Adipose tissue (tissue), 3 donors: ENCODE measurements around the gene ITPK1. TPM values are rescaled to one million over a fixed set of nuclear protein-coding genes. Genes with fewer than 3 reads are reported as not detected.

ENCODE experiments used
- H3K27ac ChIP-seq: one replicate; pipeline ENCODE4 v1.5.1; 2013; ENCODE audit warnings: low read depth, low read length
- WGBS, 3 donors: extraction: QIAGEN DNeasy Blood & Tissue Kit; methylation state at CpG; one replicate each; pipeline ENCODE4 v1.1.7; 2013; 5-methylcytosine and 5-hydroxymethylcytosine counted together
- polyA plus RNA-seq, 3 donors: library from polyadenylated mRNA; stranded (reverse); fragments of 200-250 nt; gene quantifications; one replicate each; pipeline ENCODE4 v1.2.3, GENCODE V29; 2013
- donor health status: healthy with polysubstance abuse.
- donor health status: Bipolar disorder and iron deficiency.
- donor health status: healthy.

ITPK1 gene
- polyA plus RNA-seq, 3 donors, result 26.6 to 147 (median 29.9) TPM

DNA sequence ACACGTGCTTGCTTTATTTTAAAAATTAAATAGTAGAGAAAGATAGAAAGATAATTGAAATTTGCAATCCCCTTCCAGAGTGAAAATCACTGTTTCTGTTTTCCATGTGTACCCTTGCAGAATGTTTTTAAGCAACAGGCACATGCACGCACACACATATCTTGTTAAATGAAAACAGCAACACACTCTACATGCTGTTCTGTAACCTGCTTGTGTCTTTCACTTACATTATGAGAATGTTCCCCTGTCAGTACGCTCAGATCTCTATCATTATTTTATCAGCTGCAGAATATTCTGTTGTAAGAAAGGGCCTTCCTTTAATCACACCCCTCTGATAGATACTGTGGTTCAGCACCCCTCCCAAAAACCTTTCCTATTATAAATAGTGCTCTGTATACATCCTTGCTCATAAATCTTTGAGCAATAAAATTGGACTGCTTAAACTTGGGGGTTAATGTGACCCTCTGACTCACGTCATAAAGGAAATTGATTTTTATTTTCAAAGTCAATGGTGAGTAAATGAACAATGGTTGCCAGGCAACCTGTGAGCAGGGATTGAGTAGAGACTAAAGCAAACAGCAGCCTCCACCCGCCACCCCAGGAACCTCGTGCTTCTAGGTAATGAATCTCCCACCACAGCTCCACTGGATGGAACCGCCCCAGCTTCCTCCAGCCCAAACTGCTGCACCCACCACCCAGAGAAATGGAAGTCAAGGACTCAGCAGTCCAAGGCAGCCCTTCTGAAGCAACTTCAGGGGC is 224.7 kb downstream of the ITPK1 start:
- no peak overlapping the region for H3K27ac ChIP-seq
- WGBS, 3 donors, result 41 to 51% (median 49%) methylated on average over 7 of the region's 7 CpGs

DNA sequence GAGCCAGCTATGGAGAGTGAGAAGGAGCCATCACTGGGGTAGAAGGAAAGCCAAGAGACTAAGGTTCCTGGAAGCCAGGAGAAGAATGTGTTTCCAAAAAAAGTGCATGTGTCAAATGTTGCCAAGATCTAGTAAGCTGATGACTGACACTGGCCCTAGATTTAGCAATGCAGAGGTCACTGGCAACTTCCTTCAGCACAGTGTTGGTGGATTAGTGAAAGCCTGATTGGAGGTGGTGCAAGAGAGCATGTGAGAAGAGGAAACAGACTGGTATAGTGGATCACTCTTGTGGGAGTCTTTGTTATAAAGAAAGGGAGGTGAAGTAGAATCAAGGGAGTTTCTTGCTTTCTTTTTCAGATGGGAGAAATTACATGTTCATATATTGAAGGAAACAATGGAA is 226.8 kb downstream of the ITPK1 start:
- no peak overlapping the region for H3K27ac ChIP-seq

DNA sequence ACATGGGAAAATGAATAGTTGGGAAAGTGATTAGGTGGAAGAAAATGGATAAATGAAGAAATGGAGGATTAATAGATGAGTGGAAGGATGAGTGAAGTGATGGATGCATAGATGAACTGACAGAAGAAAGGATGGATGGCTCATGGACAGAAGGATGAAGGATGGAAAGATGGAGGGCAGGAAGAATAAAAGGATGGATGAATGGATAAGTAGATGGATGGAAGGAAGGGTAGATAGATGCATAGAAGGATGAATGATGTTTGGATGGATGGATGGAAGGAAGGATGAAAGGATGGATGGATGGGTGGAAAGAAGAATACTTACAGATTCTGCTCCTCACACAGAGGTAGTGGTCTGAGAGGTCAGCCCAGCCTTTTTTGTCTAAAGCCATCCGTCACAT is 228.6 kb downstream of the ITPK1 start:
- no peak overlapping the region for H3K27ac ChIP-seq
- WGBS, 3 donors, result 86 to 96% (median 89%) methylated on average over 1 of the region's 1 CpG

Other genes with a start within 250 kb of the ITPK1 start
- 10 to 100 TPM in 2 of 3 donors, under 1 TPM in 1; 0.67 to 41.3 (median 16.5) TPM for gene CHGA, start 192.8 kb downstream of the ITPK1 start, polyA plus RNA-seq
- gene MOAP1, start 69.0 kb upstream of the ITPK1 start, polyA plus RNA-seq, result 10 to 100 TPM; 14.7 to 20.8 (median 16.9) TPM
- 10 to 100 TPM; 12.2 to 15.3 (median 14.4) TPM for gene LYSET, start 69.4 kb upstream of the ITPK1 start, polyA plus RNA-seq
- 10 to 100 TPM in 2 of 3 donors, 1 to 10 TPM in 1; 10.0 to 23.7 (median 11.5) TPM for gene GON7, start 91.1 kb upstream of the ITPK1 start, polyA plus RNA-seq
- 10 to 100 TPM; 11.2 to 13.8 (median 11.3) TPM for gene UBR7, start 91.3 kb upstream of the ITPK1 start, polyA plus RNA-seq
- gene BTBD7, start 217.1 kb upstream of the ITPK1 start, polyA plus RNA-seq, result 10 to 100 TPM in 1 of 3 donors, 1 to 10 TPM in 2; 4.4 to 10.0 (median 7.9) TPM
- gene COX8C, start 231.3 kb upstream of the ITPK1 start, polyA plus RNA-seq, result not detected